DMS153 treated with DMSO at 0.1 percent for 48 hours (cell line): Measurements from ENCODE around the gene RPS6KA2.

Experiments used
- DNase-seq: peaks from one replicate; lab custom pipeline; 2025; ENCODE audit not compliant: unreplicated experiment; lab: John Stamatoyannopoulos, UW

Gene RPS6KA2

DNA sequence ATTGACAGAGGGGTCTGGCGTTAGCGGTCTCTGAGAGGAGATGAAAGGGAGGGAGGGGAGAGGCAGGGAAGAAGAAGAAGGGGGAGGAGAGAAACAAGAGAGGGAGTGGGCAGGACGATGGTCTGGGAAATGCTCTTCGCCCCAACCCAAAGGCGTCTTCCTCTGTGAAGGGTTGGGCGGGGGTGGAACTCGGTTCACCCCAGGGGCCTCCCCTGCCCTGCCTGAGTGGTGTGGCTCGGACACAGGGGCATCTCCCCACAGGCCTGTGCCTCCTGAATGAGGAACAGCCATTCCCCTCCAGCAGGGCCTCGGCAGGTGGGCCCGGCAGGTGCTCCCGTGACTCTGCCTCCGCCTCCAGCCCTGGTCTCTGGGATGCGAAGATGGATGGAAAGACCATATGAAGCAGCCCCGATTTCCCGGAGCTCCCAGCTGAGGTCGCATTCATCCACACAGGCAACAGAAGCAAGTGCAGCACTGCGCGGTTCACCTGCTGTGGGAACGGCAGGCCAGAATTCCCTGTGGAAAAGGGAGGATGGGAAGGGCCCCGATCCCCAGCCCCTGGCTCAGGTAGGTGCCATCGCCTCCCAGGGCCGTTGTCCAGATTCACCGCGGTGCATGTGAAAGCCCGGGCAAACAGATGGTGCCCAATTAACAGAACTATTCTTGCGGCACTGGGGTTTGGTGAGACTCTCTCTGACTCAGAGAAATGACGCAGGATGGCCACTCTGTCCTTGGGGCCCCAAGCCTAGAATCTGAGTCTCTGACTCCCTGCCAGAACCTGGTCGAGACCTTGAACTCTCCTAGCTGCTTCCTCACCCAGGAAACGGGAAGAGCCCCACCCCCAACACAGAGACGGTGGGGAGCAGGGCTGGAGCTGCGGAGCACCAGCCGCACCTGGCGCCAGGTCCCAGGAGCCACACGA is 29.4 kb upstream of the RPS6KA2 start:
- no peak for DNase-seq

DNA sequence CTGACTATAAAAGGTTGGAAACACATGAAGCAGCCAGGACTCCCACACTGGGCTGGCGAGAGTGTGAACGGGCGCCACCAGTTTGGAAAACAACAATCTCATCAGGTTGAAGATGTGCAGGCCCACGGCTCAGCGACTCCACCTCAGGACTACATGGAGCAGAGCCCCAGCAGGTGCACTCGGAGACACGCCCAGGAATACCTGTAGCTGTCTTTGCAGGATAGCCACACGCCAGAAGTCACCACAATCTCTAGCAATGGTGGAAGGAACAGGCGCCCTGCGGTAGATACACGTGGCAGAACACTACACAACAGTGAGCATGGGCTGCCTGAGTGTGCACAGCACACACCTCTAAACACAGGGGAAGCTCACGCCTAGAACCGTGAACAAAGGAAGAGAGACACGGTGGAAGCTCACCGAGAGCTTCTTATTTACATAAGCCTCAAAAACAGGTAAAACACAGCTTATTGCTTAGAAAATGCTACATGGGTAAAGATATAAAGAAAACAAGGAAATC is 28.7 kb upstream of the RPS6KA2 start:
- DNase-seq: no peak

DNA sequence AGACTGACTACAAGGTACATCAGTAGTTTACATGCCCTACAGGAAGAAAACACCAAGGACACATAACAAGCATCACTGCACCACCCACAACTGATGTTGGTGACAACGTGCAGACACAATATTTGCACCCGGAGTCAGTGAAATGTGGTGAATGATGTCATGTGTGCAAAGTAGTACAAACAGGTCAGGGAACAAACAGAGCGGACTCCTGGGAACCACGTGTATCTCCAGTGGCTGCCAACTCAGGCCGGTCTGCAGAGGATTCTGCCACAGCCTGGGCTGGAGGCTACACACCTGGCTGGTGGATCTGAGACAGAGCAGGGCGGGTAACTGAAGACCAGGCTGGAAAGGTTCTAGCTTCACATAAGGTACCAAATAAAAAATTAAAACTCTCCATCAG is 28.2 kb upstream of the RPS6KA2 start:
- no peak for DNase-seq

DNA sequence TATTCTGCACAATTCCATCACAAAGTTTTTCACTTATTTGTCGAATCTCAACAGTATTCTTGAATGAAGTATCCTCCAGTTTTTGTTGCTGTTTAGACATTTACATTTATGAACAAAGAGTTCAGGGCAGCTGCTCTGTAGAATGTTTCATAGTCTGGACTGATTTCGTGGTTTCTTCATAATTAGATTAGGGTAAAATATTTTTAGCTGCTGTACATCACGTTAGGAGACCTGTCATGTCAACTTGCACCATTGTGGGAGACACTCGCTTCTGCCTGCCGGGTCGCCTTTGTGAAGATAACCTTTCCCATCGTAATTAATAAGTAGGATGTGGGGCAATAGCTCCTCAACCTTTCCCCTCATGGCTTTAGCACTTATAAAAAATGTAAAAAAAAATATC is 27.5 kb upstream of the RPS6KA2 start:
- DNase-seq: no peak

DNA sequence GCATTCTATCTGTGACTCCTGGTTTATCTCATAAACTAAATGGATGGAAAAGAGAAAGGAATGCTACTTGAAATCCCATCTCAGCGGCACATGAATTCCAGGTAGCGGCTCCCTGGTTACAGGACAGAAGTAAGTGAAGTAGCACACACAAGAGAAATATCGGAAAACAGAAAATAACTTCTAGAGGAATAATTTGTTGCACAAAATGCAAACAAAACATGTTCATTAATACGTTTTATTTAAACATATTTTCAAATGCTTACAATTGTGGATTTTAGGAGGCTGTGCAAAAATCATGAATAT is 26.5 kb upstream of the RPS6KA2 start:
- DNase-seq: no peak

DNA sequence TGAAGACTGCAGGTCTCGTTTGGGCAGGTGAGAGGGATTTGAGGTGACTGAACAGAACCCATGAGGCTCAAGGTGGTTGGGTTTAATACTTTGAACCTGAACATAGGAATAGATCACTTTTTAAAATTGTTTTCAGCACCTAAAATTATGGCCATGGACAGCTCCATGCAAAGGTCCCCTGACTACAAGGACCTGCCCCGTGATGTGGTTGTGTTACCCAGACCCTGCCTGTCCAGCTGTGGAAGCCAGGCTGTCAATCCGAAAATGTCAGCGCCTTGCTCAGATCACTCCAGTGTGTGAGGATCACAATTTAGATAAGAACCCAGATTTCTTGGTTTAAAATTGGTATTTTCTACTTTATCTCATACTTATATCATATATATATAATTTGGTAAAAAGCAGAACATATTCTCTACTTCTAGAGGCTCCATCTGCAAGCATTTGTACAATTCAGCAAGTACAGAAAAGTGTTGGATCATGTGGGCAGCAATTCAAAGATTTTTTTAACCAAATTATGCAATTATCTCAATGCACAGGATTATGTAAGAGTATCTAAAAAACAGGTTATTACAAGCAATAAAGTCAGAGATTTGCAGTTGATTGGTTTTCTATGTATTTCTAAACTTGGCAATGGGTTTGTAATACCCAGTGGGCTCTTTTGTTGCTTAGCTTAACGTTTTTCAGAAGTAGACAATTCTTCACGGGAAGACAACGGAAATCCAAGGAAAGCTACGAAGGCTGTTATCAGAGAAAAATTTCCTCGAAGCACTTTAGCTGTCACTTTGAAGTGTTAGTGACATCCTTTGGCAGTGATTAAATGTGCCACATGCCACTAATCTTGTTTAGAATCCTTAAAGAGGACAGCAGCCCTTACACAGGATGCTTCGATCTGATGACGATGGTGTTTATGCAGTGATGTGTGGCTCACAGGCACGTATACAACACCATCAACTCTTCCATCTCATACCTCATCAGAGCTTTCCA is 24.1 kb upstream of the RPS6KA2 start:
- no peak for DNase-seq

DNA sequence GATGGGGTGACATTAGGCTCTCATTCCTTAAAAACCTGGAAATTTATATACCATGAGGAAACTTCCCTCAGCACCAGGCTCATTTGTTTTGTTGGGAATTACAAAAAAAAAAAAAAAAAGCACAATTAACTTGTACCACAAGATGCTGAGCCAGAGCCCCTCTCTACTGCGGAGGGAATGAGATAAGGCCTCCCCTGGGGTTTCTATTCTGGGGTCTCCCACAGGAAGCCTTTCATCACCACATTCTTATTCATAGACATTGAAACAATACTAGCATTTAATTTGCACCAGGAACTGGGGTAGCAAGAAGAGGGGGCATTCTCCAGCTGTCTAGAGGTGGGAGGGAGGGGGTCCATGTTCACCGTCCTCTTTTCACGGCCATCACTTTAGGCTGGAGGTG is 23.0 kb upstream of the RPS6KA2 start:
- no peak for DNase-seq

DNA sequence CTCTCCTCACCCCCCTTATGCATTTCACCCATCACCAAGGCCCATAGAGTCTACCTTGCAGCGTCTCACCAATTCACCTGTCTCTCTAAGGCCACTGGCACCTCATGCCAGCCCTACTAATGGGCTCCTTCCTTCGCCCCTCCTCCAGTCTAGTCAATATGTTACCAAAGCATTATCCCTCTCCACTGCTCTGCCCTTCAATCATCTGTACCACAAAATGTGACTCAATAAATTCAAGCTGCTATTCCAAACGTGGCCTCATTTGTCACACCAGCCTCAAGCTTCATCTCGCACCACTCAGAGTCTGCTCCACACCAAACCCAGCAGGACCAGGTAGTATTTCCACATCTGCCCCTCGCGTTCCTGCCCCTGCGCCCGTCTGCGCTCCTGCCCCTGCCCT is 21.8 kb upstream of the RPS6KA2 start:
- no peak for DNase-seq

DNA sequence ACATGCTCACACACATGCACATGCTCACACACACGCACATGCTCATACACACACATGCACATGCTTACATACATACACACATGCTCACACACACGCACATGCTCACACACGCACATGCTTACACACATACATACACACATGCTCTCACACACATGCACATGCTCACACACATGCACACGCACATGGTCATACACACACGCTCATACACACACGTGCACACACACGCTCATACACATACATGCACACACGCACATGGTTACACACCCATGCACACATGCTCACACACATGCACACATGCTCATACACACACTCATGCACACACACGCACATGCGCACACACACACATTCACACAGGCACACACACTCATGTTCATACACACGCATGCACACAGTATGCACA is 20.8 kb upstream of the RPS6KA2 start:
- DNase-seq: no peak

DNA sequence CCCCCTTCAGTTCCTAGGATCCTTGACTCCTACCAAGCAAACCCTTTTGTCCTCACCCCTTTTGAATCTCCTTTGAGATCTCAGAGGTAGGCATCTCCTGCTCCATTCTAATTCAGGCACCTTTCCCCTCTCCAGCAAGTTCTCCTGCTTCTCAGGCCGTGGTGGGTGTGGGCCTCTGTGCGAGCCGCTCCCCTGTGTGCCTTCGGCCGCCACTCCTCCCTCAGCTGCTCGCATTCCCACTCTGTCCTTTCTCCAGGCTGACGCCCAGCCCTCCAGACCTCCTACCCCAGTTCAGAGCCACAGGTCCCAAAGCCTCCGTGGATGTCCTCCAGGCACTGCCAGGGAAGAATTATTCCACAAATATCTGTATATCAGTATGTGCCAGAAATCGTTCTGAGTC is 19.7 kb upstream of the RPS6KA2 start:
- no peak for DNase-seq

DNA sequence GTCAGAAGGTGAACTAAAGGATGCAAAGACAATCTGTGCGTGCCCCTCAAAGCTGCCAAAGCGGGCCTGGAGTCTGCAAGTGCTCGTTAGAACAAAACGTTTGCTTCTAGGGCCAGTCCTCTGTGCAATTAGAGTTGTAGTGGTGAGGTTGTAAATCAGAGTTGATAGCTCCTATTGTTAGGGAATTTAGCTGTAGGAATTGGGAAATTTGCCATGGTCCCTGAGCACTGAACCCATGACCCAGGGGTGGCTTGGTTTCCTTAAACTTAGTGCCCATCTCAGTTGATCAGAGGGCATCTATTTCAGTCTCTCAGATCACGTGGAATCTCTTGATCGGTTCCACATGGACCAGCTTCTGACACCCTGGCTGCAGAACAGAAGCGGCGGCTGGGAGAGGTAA is 18.8 kb upstream of the RPS6KA2 start:
- DNase-seq: no peak

DNA sequence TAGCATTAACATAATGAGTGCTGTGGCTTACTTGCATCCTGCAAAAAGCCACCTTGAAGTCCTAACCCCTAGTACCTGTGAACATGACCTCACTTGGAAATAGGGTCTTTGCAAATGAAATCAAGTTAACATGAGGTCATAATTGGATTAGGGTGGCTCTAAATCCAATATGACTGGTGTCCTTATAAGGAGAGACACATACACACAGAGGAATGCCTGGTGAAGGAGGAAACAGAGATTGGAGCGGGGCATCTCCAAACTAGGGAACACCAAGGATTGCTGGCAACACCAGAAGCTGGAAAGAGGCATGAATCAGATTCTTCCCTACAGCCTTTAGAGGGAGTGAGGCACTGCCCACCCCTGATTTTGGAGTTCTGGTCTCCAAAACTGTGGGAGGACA is 17.6 kb upstream of the RPS6KA2 start:
- DNase-seq: no peak

DNA sequence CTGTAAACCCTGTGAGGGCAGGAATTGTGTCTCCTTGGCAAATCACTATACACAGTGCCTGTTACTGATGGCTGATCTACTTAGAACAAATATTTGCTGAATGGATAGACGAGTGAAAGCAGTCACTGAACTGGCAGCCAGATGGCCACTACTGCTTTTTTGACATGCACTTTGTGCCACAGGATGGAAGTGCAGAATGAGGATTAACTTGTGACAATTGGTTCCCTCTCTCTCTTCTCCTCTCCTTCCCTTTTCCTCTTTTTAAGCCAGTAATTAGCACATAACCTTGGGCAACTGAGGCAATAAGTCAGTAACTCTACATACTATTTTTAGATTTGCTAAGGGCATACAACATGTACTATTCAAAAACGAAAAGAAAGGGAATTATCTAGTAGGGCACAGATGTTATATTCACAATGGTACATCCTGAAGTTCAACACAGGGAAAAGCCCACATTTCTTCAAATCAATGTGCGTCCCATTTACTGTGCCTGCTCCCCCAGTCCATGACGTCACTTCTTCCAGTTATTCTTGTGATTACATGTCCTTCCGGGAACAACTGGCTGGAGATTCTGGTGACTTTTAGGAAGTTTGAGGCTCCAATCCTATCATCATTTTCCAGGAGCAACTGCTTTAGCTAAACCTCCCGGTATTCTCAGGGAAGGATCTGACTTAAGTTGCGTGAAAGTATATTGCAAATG is 17.0 kb upstream of the RPS6KA2 start:
- DNase-seq: no peak

DNA sequence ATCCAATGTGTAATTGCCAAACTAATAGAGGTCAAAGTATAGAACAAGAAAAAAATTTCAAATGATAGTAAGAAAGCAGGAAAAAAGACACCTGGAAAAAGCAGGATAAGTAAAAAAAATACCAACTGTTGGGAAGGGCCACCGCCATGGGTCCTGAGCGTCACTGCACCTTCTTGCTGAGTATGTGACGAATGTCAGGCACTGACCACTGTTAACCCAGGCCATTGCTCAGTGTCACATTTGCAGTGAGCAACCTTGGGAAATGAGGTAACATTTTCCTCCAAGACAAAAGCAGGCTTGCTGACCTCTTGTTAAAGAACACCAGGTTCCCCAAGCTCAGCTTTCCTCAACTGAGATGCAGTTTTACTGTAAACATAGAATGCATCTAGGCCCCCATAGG is 15.6 kb upstream of the RPS6KA2 start:
- no peak for DNase-seq

DNA sequence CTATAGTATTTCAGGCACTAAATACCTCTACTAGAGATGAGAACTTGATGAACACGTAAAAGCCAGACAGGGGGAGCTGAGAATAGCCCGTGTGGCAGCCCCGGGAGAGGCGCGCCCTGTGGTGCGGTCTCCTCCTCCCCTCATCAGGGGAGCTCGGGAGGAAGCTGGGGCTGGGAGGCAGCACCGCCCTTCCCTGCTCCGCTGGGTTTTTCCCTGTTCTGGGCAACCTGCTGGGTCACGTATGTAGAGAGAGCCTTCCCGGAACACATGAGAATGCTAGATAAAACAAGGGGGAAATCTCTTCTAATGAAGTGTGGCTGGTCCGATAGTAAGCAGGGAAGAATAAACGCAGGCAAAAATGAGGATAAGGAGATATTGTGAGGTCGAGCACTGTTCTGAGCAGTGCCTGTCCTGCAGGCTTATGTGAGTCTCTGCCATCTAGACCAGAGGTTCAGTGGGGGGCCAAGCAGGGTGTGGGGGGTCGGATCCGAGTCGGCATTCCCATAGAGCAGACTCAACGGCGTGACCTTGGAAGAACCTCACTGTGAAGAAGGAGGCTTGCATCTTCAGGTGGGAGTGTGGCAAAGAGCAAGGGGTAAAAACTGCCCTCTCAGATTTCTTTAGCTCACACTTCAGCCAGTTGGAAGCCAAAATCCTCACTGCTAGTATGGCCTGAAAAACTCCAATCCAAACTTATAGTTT is 13.4 kb upstream of the RPS6KA2 start:
- no peak for DNase-seq

DNA sequence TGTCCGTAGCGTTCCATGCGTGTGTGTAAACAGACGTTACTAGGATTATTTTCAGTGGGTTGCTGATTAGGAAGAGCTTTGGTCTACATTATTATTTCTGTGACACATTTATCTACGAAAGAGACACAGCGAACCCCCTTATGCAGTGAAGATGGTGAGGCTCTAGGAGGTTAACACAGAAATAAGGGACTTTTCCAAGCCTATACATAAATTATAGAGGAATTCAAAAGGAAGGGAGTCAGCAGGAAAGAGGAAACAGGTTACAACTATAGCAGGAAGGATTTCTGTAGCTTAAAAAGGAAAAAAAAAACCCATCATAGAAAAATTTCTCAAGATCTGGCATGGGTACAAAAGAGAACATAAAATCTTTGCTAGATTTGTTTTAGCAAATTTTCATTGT is 12.9 kb upstream of the RPS6KA2 start:
- no peak for DNase-seq

DNA sequence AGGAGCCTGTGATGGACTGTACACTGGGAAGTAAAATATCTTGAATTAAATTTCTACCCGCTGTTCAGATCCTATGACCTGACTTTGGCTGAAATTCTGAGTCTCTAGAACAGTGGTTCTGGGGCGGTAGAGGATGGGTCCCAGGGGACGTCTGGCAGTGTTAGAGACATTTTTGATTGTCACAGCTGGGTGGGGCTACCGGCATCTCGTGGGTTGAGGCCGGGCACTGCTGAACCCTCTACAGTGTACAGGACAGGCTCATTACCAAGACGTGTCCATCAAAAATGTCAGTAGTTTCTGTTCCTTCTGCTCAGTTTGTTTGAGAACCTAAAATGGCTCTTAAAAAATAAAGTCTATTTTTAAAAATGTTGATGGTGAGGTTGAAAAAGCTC is 11.5 kb upstream of the RPS6KA2 start:
- no peak for DNase-seq

DNA sequence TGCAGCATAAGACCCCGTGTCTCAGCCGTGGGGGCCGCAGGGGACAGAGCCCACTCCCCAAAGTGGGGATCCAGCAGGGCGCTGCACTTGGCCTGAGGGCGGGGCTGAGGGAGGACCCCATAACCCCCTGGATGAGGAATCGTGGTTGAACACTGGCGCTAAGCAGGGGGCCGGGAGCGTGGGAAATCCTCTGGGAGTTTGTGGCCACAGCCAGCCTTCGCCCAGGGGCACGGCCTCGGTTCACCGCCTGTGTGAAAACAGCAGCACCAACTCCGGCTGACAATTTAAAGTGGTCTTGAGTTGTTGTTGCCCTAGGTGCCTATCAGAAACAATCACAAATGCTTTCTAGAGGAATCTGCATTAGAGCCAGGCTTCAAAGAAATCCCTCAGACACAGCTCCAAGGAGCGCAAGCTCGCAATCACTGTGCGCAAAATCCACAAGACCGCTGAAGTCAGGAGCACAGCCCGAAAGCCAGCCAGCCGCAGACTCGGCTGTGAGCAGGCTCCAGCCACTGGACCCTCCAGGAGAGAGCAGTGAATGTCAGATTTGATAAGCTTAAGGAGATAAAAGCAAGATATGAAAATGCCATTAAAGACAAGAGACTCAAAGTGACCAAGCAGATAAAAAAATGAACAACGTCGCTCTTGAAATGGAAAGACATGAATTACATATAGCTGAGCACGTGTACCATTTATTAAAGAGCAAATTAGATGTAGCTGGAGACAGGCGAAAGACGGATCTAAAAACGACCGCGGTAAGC is 10.9 kb upstream of the RPS6KA2 start:
- no peak for DNase-seq

DNA sequence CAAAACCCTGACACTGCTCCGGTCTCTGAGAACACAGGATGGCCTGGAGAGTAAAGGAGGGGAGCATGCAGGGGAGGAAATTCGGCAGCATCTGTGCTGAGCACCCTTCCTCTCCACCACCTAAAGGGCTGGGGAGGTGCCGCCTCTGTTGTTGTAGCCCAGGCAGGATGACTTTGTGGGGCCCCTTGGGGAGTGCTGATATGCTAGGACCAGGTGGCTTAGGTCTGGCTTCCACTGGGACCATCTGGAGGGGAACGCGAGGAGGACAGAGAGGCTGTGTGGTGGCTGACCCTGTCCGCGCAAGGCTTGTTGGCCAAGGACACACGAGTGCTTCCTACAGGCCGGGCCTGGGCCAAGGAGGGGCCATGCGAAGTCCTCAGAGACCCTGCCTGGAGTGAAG is 9.9 kb upstream of the RPS6KA2 start:
- DNase-seq: no peak
